AG04449 (cell line): ENCODE data around the gene PVR.
A peak's percentile ranks its signal among the peaks of the same experiment; 100 is the strongest.

Experiments used
- CTCF ChIA-PET: fragments of 350-600 bp; formaldehyde crosslinking; extraction: SDS; loops from one replicate; lab custom pipeline; 2021; ENCODE audit warnings: antibody characterized with exemption; lab: Yijun Ruan, JAX
- POLR2A ChIA-PET: fragments of 400-600, 350-600 bp; formaldehyde crosslinking; extraction: SDS; loops from one replicate; lab custom pipeline; 2020; ENCODE audit warnings: antibody characterized with exemption, inconsistent platforms; lab: Yijun Ruan, JAX
- DNase-seq: peaks from one replicate; pipeline ENCODE4 v3.0.0-alpha.2; 2010; ENCODE audit warnings: low read depth, low spot score
- H3K4me3 ChIP-seq: 2 replicates; pipeline ENCODE4 v1.5.1; 2011; ENCODE audit warnings: low read depth, mild to moderate bottlenecking, control low read depth, low read length
- TF ChIP-seq, protein P1 (sequence below): IDR thresholded peaks from one replicate; pipeline ENCODE4 v1.5.1; 2011; ENCODE audit warnings: mild to moderate bottlenecking, moderate library complexity, low read length, control low read depth, inconsistent platforms; ENCODE audit not compliant: insufficient read depth; ENCODE audit errors: missing control alignments

Gene PVR

DNA sequence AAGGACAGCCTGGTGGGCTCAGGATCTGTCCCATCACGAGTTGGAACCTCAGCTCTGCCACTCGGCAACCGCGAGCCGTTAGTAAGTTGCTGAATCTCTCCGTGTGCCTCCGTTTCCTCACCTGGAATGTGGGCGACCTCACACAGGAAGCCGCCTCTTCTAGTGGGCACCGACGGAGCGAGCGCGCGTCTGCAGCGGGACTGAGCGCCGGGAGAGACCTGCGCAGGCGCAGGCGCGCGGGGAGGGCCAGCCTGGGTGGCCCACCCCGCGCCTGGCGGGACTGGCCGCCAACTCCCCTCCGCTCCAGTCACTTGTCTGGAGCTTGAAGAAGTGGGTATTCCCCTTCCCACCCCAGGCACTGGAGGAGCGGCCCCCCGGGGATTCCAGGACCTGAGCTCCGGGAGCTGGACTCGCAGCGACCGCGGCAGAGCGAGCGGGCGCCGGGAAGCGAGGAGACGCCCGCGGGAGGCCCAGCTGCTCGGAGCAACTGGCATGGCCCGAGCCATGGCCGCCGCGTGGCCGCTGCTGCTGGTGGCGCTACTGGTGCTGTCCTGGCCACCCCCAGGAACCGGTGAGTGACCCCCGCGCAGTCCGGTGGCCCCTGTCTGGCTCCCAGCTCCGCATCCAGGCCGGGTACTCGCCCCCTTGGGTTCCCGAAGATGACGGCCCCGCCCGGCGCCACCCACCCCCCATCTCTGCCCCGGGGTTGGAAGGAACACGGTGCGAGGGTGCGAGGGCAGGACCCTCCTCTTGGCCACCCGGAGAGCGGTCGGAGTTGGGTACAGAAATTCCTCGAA, at the start of gene PVR:
Gene PVR (plus strand): TSS at position 306 of the 797 bp plus-strand sequence. CDS start 187 bp downstream, at position 493.
- DNase-seq: no peak
- peak within 1 kb of the TSS; percentile 90 for H3K4me3 ChIP-seq
- CTCF ChIA-PET: interaction anchor here (0.9 to 3.4 kb wide), 9 partner anchors 10 to 127 kb away, joined by 3 to 15 read pairs (median 4); no protein-coding TSS in a partner anchor
- POLR2A ChIA-PET: interaction anchor here (0.7 to 1.4 kb wide), 5 partner anchors 11 to 55 kb away, joined by 4 to 12 read pairs (median 4); no protein-coding TSS in a partner anchor
- TF ChIP-seq, protein P1, sequence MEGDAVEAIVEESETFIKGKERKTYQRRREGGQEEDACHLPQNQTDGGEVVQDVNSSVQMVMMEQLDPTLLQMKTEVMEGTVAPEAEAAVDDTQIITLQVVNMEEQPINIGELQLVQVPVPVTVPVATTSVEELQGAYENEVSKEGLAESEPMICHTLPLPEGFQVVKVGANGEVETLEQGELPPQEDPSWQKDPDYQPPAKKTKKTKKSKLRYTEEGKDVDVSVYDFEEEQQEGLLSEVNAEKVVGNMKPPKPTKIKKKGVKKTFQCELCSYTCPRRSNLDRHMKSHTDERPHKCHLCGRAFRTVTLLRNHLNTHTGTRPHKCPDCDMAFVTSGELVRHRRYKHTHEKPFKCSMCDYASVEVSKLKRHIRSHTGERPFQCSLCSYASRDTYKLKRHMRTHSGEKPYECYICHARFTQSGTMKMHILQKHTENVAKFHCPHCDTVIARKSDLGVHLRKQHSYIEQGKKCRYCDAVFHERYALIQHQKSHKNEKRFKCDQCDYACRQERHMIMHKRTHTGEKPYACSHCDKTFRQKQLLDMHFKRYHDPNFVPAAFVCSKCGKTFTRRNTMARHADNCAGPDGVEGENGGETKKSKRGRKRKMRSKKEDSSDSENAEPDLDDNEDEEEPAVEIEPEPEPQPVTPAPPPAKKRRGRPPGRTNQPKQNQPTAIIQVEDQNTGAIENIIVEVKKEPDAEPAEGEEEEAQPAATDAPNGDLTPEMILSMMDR: no peak

GRCh38 chr19:44596428-44597130, 47.1 kb upstream of the PVR start:
- CTCF ChIA-PET: no interaction called here
- POLR2A ChIA-PET: no interaction called here
- TF ChIP-seq, protein P1: no peak
- no peak overlapping the region for H3K4me3 ChIP-seq
- no peak for DNase-seq

DNA sequence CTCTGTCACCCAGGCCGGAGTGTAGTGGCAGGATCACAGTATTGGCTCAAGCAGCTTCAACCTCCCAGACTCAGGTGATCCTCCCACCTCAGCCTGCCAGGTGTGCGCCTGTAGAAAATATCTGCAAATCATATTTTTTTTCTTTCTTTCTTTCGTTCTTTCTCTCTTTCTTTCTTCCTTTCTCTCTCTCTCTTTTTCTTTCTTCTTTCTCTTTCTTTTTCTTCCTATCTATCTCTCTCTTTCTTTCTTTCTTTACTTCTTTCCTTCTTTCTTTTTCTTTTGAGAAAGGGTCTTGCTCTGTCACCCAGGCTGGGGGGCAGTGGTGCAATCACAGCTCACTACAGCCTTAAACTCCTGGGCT, 46.6 kb upstream of the PVR start:
- no peak for DNase-seq
- TF ChIP-seq, protein P1: no peak
- ChIA-PET CTCF (interaction anchor here (1.4 kb wide), 1 partner anchor 15 kb away, joined by 3 read pairs; no protein-coding TSS in a partner anchor), POLR2A (no interaction called here)
- H3K4me3 ChIP-seq: no peak overlapping the region

DNA sequence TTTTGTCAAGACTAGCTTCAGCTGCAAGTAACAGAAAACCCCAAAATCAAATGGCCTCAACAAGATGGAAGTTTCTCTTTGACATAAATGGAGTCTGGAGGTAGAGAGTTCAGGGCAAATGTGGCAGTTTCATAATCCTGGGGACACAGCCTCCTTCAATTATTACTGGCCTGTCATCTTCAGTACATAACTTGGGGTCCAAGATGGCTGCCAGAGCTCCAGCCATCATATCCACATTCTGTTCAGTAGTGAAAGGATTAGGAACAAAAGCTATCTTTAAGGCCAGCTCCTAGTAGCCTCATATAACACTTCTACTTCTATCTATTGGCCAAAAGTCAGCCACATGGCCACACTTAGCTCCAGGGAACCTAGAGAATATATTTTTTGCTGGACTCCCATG, 45.4 kb upstream of the PVR start:
- TF ChIP-seq, protein P1: no peak
- ChIA-PET CTCF (interaction anchor here (1.2 to 1.4 kb wide), 2 partner anchors 16 to 19 kb away, joined by 3 to 4 read pairs; no protein-coding TSS in a partner anchor), POLR2A (no interaction called here)
- no peak for DNase-seq
- no peak overlapping the region for H3K4me3 ChIP-seq

- TF ChIP-seq, protein P1: no peak
- no peak overlapping the region for H3K4me3 ChIP-seq
- CTCF ChIA-PET: no interaction called here
- POLR2A ChIA-PET: no interaction called here
- DNase-seq: no peak
Observed at GRCh38 chr19:44598880-44599279, 44.8 kb upstream of the PVR start.

DNA sequence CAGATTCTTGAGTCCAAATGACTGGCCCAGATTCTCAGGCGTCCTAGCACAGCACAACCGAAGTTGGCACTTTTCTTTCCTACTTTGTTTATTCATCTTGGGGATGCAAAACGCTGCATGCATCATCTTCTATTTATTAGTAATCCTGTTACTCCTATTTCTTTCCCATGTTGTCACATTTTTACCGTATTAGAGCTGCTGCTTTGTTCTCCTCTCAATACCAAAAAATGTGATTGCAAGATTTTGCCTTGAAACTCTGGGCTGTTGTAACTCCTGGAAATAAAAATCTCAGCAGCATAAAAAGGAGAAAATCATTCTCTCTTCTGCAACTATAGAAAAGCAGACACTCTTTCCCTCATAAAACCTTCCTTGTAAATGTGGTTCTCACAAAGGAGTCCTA, 43.2 kb upstream of the PVR start:
- POLR2A ChIA-PET: no interaction called here
- TF ChIP-seq, protein P1: no peak
- CTCF ChIA-PET: interaction anchor here (0.6 to 4.8 kb wide), 3 partner anchors 8 to 56 kb away, joined by 3 to 25 read pairs (median 5); no protein-coding TSS in a partner anchor
- no peak for DNase-seq
- no peak overlapping the region for H3K4me3 ChIP-seq
